Prostate gland (tissue), 2 donors: ENCODE measurements around the gene SMPD2. TPM values are rescaled to one million over a fixed set of nuclear protein-coding genes. Genes with fewer than 3 reads are reported as not detected.
"Not testable (repeated sequence)": the region's sequence is repeated elsewhere in the genome, so short reads cannot be mapped to it uniquely, and the experiment has no call there.

ENCODE experiments used
- DNase-seq: peaks from one replicate; pipeline ENCODE4 v3.0.0-alpha.2; 2019; ENCODE audit warnings: low spot score
- H3K27ac ChIP-seq, 2 donors: fragments of 200-600 bp; sonication (generic); 2 replicates each; pipeline ENCODE4 v1.5.1; 2017 to 2019
- H3K27me3 ChIP-seq: fragments of 200-600 bp; sonication (generic); replicated peaks from 2 replicates; pipeline ENCODE4 v1.5.1; 2019; ENCODE audit not compliant: insufficient read depth
- H3K36me3 ChIP-seq, 2 donors: fragments of 200-600 bp; sonication (generic); 1 replicate in 1 of 2; 2 replicates in 1 of 2; pipeline versions ENCODE4 v1.5.1 to v1.8.1; 2017 to 2019
- H3K4me1 ChIP-seq: fragments of 200-600 bp; sonication (generic); replicated peaks from 2 replicates; pipeline ENCODE4 v1.5.1; 2019
- H3K4me3 ChIP-seq, 2 donors: fragments of 200-600 bp; sonication (generic); 2 replicates each; pipeline ENCODE4 v1.5.1; 2017 to 2019
- H3K9me3 ChIP-seq: fragments of 200-600 bp; sonication (generic); 2 replicates; pipeline ENCODE4 v1.5.1; 2017
- CTCF ChIP-seq, 4 experiments: fragments of 200-600 bp in 2 of 4; fragments of 450-650 bp in 2 of 4; sonication (generic) in 2 of 4; IDR thresholded peaks; 1 replicate in 3 of 4; 2 replicates in 1 of 4; pipeline ENCODE4 v1.5.1; 2016 to 2019; ENCODE audit warnings: antibody characterized with exemption in 4 of 4, mild to moderate bottlenecking in 2 of 4, moderate library complexity in 2 of 4
- POLR2A ChIP-seq: fragments of 450-650 bp; IDR thresholded peaks from one replicate; pipeline ENCODE4 v1.6.1; 2016; ENCODE audit warnings: antibody characterized with exemption, mild to moderate bottlenecking
- POLR2AphosphoS5 ChIP-seq: sonication (generic); formaldehyde crosslinking; IDR thresholded peaks from one replicate; pipeline ENCODE4 v1.6.1; 2017; ENCODE audit warnings: antibody characterized with exemption
- WGBS: methylation state at CpG from one replicate; pipeline ENCODE4 v1.1.5; 2018; 5-methylcytosine and 5-hydroxymethylcytosine counted together
- intact Hi-C: fragments of 100-400 bp; cut with DNase I; formaldehyde crosslinking; loops from one replicate; pipeline ENCODE4 v1.14.2; 2022
- total RNA-seq, 2 donors: library from RNA; depleted of rRNA; stranded (reverse); fragments of >200 nt; gene quantifications; one replicate each; pipeline ENCODE4 v1.1.0, GENCODE V29; 2016

Gene SMPD2
- total RNA-seq, 2 donors from 2014 or later, result 10.2 to 24.2 TPM

GRCh38 chr6:109458774-109459531, 18.4 kb downstream of the SMPD2 start:
- H3K36me3 ChIP-seq, result no peaks in the 10 kb centered on the region
- no peaks in the 10 kb centered on the region for H3K4me1 ChIP-seq
- no peak overlapping the region for H3K27ac ChIP-seq
- H3K4me3 ChIP-seq, result no peak overlapping the region
- no peaks in the 10 kb centered on the region for H3K9me3 ChIP-seq
- H3K27me3 ChIP-seq, result no peaks in the 10 kb centered on the region
- WGBS, result 88% methylated on average over 5 of the region's 5 CpGs
- no peak for DNase-seq
- intact Hi-C loops, result no loop called here
- TF ChIP-seq POLR2AphosphoS5 (no peak), POLR2A (no peak), CTCF (IDR thresholded peaks at IDR 0.05) (no peak)

GRCh38 chr6:109460161-109460829, 19.8 kb downstream of the SMPD2 start:
- no peak overlapping the region for H3K4me3 ChIP-seq
- no peaks in the 10 kb centered on the region for H3K27me3 ChIP-seq
- no peaks in the 10 kb centered on the region for H3K9me3 ChIP-seq
- H3K4me1 ChIP-seq, result no peaks in the 10 kb centered on the region
- H3K36me3 ChIP-seq, result no peaks in the 10 kb centered on the region
- intact Hi-C loops, result no loop called here
- TF ChIP-seq POLR2A, result no peak
- TF ChIP-seq CTCF (IDR thresholded peaks at IDR 0.05), result no peak
- TF ChIP-seq POLR2AphosphoS5, result no peak
- DNase-seq, result no peak
- no peak overlapping the region for H3K27ac ChIP-seq
- WGBS, result 87% methylated on average over 3 of the region's 3 CpGs

- H3K27ac ChIP-seq, result not testable (repeated sequence)
Observed at GRCh38 chr6:109461205-109461604, 20.7 kb downstream of the SMPD2 start.

GRCh38 chr6:109461733-109462526, 21.4 kb downstream of the SMPD2 start:
- TF ChIP-seq CTCF (IDR thresholded peaks at IDR 0.05), result no peak
- TF ChIP-seq POLR2AphosphoS5, result no peak
- no peak for TF ChIP-seq POLR2A
- WGBS, result 86% methylated on average over 1 of the region's 1 CpG
- no peaks in the 10 kb centered on the region for H3K36me3 ChIP-seq
- H3K4me1 ChIP-seq, result no peaks in the 10 kb centered on the region
- H3K9me3 ChIP-seq, result no peaks in the 10 kb centered on the region
- no peak overlapping the region for H3K27ac ChIP-seq
- H3K4me3 ChIP-seq, result no peak overlapping the region
- H3K27me3 ChIP-seq, result no peaks in the 10 kb centered on the region
- no peak for DNase-seq
- intact Hi-C loops, result no loop called here

More at GRCh38 chr6:109461205-109461604, 20.7 kb downstream of the SMPD2 start:
- intact Hi-C loops, H3K36me3 ChIP-seq, DNase-seq, H3K4me3 ChIP-seq, H3K9me3 ChIP-seq, H3K27me3 ChIP-seq, H3K4me1 ChIP-seq: not testable (repeated sequence)
- WGBS, result 100% methylated on average over 1 of the region's 1 CpG

GRCh38 chr6:109465772-109466171, 25.2 kb downstream of the SMPD2 start:
- DNase-seq, result no peak

More at GRCh38 chr6:109465772-109466171, 25.2 kb downstream of the SMPD2 start:
- intact Hi-C loops, result no loop called here
- 76% methylated on average over 7 of the region's 7 CpGs for WGBS
- Histone ChIP-seq H3K4me3 (no peak overlapping the region), H3K4me1 (no peaks in the 10 kb centered on the region), H3K36me3 (no peaks in the 10 kb centered on the region), H3K27me3 (no peaks in the 10 kb centered on the region), H3K9me3 (no peaks in the 10 kb centered on the region), H3K27ac (no peak overlapping the region)
- TF ChIP-seq POLR2A (no peak), POLR2AphosphoS5 (no peak), CTCF (IDR thresholded peaks at IDR 0.05) (no peak)
